ENCODE measurements around the gene CCDC87.
"Not testable (repeated sequence)": the region's sequence is repeated elsewhere in the genome, so short reads cannot be mapped to it uniquely, and the experiment has no call there.

The CCDC87 gene

GRCh38 chr11:66614073-66614472 is 21.2 kb upstream of the CCDC87 start:
- no peak for DNase-seq (ENCODE audit: low spot score)
- in situ Hi-C loops (cut with MboI; ENCODE audit: low sequenced_read_pairs, unreplicated experiment): no loop called here
- no peak for TF ChIP-seq CTCF (IDR thresholded peaks at IDR 0.05; ENCODE audit: borderline replicate concordance, control extremely low read depth, extremely low read depth, insufficient read depth, missing control alignments)

- TF ChIP-seq CTCF (IDR thresholded peaks at IDR 0.05; ENCODE audit: borderline replicate concordance, control extremely low read depth, extremely low read depth, insufficient read depth, missing control alignments): no peak
- in situ Hi-C loops (cut with MboI; ENCODE audit: low sequenced_read_pairs, unreplicated experiment): no loop called here
- no peak for DNase-seq (ENCODE audit: low spot score)
Observed at GRCh38 chr11:66612458-66612857, 19.6 kb upstream of the CCDC87 start.

GRCh38 chr11:66609721-66610617 is 17.1 kb upstream of the CCDC87 start:
- in situ Hi-C loops (cut with MboI; ENCODE audit: low sequenced_read_pairs, unreplicated experiment): no loop called here
- no peak for DNase-seq (ENCODE audit: low spot score)
- TF ChIP-seq CTCF (IDR thresholded peaks at IDR 0.05; ENCODE audit: borderline replicate concordance, control extremely low read depth, extremely low read depth, insufficient read depth, missing control alignments): no peak

GRCh38 chr11:66607126-66607834 is 14.4 kb upstream of the CCDC87 start:
- DNase-seq (ENCODE audit: low spot score): no peak
- in situ Hi-C loops (cut with MboI; ENCODE audit: low sequenced_read_pairs, unreplicated experiment): no loop called here
- TF ChIP-seq CTCF (IDR thresholded peaks at IDR 0.05; ENCODE audit: borderline replicate concordance, control extremely low read depth, extremely low read depth, insufficient read depth, missing control alignments): no peak

DNA sequence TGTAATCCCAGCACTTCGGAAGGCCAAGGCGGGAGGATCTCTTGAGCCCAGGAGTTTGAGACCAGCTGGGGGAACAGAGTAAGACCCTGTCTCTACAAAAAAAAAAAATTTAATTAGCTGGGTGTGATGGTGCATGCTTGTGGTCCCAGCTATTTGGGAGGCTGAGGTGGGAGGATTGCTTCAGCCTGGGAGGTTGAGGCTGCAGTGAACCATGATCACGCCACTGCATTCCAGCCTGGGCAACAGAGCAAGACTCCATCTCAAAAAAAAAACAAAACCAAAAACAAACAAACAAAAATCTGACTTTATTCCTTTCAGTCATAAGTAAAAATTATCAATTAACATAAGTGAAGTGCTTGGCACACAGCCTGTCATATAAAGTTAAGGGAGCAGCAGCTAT is 13.7 kb upstream of the CCDC87 start:
- DNase-seq (ENCODE audit: low spot score); in situ Hi-C loops (cut with MboI; ENCODE audit: low sequenced_read_pairs, unreplicated experiment): not testable (repeated sequence)

- DNase-seq (ENCODE audit: low spot score): no peak
- in situ Hi-C loops (cut with MboI; ENCODE audit: low sequenced_read_pairs, unreplicated experiment): no loop called here
- no peak for TF ChIP-seq CTCF (IDR thresholded peaks at IDR 0.05; ENCODE audit: borderline replicate concordance, control extremely low read depth, extremely low read depth, insufficient read depth, missing control alignments)
Observed at GRCh38 chr11:66604155-66604554, 11.3 kb upstream of the CCDC87 start.

- TF ChIP-seq CTCF (IDR thresholded peaks at IDR 0.05; ENCODE audit: borderline replicate concordance, control extremely low read depth, extremely low read depth, insufficient read depth, missing control alignments): no peak
- no peak for DNase-seq (ENCODE audit: low spot score)
- in situ Hi-C loops (cut with MboI; ENCODE audit: low sequenced_read_pairs, unreplicated experiment): no loop called here
Observed at GRCh38 chr11:66603072-66603471, 10.2 kb upstream of the CCDC87 start.

All from GM13976 (cell line).